Bronchus fibroblast of lung (primary cell): ENCODE measurements around the gene MYEOV. TPM values are rescaled to one million over a fixed set of nuclear protein-coding genes. Genes with fewer than 3 reads are reported as not detected.

Experiments
- total RNA-seq: library from RNA; depleted of rRNA; stranded (reverse); fragments of >200 nt; gene quantifications from 2 replicates; pipeline ENCODE4 v1.2.3, GENCODE V29; 2015

Gene MYEOV
- 0.67 and 3.3 TPM in 2 replicates for total RNA-seq

GRCh38 chr11:69293819-69294505 lies at the start of gene MYEOV:
TSS of gene MYEOV (plus strand) at chr11:69294155. CDS start at chr11:69295355, 1,200 bp downstream.

Other genes starting within 250 kb of the MYEOV start
- gene TPCN2, start 245.2 kb upstream of the MYEOV start, total RNA-seq = 5.2 and 9.1 TPM in 2 replicates
- gene SMIM38, start 138.2 kb upstream of the MYEOV start, total RNA-seq = 0.15 TPM in 1 of 2 replicates, not detected in the other
- gene LINC01488, start 187.5 kb downstream of the MYEOV start, total RNA-seq = not detected in 2 replicates